GOT3 (cell line): Measurements from ENCODE around the gene CDT1.

Experiments used
- DNase-seq: peaks from one replicate; lab custom pipeline; 2025; ENCODE audit warnings: mixed read lengths; lab: John Stamatoyannopoulos, UW

CDT1 gene

GRCh38 chr16:88804552-88805339 lies 1.2 kb downstream of the CDT1 start:
- DNase-seq = no peak

GRCh38 chr16:88805340-88805715 lies 1.7 kb downstream of the CDT1 start:
- no peak for DNase-seq

GRCh38 chr16:88805887-88806393 lies 2.4 kb downstream of the CDT1 start:
- DNase-seq = no peak

- DNase-seq = no peak
These were observed 3.0 kb downstream of the CDT1 start for GRCh38 chr16:88806491-88807111.

- DNase-seq = no peak
These were observed 3.6 kb downstream of the CDT1 start for GRCh38 chr16:88807142-88807625.

- no peak for DNase-seq
These were observed 4.3 kb downstream of the CDT1 start for GRCh38 chr16:88807626-88808453.

- no peak for DNase-seq
These were observed 5.6 kb downstream of the CDT1 start for GRCh38 chr16:88809068-88809675.

GRCh38 chr16:88809676-88810165 lies 6.1 kb downstream of the CDT1 start:
- DNase-seq = no peak

GRCh38 chr16:88810166-88810911 lies 6.8 kb downstream of the CDT1 start:
- no peak for DNase-seq

- DNase-seq = peak; percentile 37
These were observed 7.6 kb downstream of the CDT1 start for GRCh38 chr16:88810912-88811768.

GRCh38 chr16:88811769-88812512 lies 8.4 kb downstream of the CDT1 start, which contains the start of gene APRT:
TSS of gene APRT (minus strand) at chr16:88811928. CDS start at chr16:88811899, 29 bp downstream.
- peak; percentile 87 for DNase-seq

GRCh38 chr16:88812513-88813268 lies 9.1 kb downstream of the CDT1 start:
- no peak for DNase-seq

- no peak for DNase-seq
These were observed 9.9 kb downstream of the CDT1 start for GRCh38 chr16:88813269-88814143.

GRCh38 chr16:88814144-88814502 lies 10.5 kb downstream of the CDT1 start:
- DNase-seq = no peak

- DNase-seq = no peak
These were observed 11.6 kb downstream of the CDT1 start for GRCh38 chr16:88815227-88815626.

GRCh38 chr16:88815901-88816589 lies 12.5 kb downstream of the CDT1 start:
- no peak for DNase-seq
